NB4 (cell line): ENCODE measurements around the gene RBM38.

Experiments used
- DNase-seq: peaks from one replicate; pipeline ENCODE4 v3.0.0; 2010; ENCODE audit warnings: low read depth
- H3K4me3 ChIP-seq: one replicate; pipeline ENCODE4 v1.5.1; 2011; ENCODE audit warnings: mild to moderate bottlenecking, low read depth, low read length, moderate library complexity
- MYC ChIP-seq: IDR thresholded peaks from 2 replicates; pipeline ENCODE4 v1.6.1; 2011; ENCODE audit warnings: low read depth, low read length
- POLR2A ChIP-seq: IDR thresholded peaks from 2 replicates; pipeline ENCODE4 v1.6.1; 2011; ENCODE audit warnings: mild to moderate bottlenecking; ENCODE audit not compliant: insufficient read length; ENCODE audit errors: extremely low read depth
- TF ChIP-seq, protein P1 (sequence below): IDR thresholded peaks from 2 replicates; pipeline ENCODE4 v1.6.1; 2011; ENCODE audit warnings: low read depth, low read length
- TF ChIP-seq, protein P2 (sequence below): IDR thresholded peaks from one replicate; pipeline ENCODE4 v1.5.1; 2012; ENCODE audit warnings: low read depth, low read length

The RBM38 gene

DNA sequence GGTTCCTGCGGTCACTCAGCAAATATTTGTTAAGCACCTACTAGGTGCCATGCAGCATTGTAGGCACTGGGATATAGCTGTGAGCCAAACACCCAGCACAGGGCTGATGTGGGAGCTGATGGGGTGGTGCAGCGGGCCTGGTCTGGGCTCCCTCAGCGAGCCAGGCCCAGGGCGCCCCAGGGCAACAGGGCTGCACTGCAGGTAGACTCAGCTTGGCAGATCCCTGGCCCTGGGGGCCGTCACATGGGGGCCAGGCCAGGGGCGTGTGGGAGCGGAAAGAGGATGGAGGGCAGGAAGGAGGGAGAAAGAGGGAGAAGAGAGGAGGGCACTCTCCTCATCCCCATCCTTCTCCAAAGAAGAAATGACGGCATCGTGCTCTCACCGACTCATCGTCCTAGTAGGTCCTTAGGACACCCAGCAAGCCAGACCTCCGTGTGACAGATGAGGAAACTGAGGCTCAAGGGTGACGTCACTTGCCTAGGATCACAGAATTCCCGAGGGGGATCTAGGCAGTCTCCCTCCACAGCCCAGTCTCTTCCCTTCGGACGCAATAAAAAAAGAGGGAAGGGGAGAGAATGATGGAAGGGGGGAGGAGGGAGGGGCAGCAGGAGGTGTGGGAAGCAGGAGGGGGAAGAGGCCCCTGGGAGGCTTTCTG is 53.3 kb downstream of the RBM38 start:
- no peak overlapping the region for H3K4me3 ChIP-seq
- TF ChIP-seq, protein P1, sequence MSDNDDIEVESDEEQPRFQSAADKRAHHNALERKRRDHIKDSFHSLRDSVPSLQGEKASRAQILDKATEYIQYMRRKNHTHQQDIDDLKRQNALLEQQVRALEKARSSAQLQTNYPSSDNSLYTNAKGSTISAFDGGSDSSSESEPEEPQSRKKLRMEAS, result no peak
- TF ChIP-seq POLR2A (no peak), MYC (no peak)
- TF ChIP-seq, protein P2, sequence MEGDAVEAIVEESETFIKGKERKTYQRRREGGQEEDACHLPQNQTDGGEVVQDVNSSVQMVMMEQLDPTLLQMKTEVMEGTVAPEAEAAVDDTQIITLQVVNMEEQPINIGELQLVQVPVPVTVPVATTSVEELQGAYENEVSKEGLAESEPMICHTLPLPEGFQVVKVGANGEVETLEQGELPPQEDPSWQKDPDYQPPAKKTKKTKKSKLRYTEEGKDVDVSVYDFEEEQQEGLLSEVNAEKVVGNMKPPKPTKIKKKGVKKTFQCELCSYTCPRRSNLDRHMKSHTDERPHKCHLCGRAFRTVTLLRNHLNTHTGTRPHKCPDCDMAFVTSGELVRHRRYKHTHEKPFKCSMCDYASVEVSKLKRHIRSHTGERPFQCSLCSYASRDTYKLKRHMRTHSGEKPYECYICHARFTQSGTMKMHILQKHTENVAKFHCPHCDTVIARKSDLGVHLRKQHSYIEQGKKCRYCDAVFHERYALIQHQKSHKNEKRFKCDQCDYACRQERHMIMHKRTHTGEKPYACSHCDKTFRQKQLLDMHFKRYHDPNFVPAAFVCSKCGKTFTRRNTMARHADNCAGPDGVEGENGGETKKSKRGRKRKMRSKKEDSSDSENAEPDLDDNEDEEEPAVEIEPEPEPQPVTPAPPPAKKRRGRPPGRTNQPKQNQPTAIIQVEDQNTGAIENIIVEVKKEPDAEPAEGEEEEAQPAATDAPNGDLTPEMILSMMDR, result no peak
- DNase-seq, result no peak

DNA sequence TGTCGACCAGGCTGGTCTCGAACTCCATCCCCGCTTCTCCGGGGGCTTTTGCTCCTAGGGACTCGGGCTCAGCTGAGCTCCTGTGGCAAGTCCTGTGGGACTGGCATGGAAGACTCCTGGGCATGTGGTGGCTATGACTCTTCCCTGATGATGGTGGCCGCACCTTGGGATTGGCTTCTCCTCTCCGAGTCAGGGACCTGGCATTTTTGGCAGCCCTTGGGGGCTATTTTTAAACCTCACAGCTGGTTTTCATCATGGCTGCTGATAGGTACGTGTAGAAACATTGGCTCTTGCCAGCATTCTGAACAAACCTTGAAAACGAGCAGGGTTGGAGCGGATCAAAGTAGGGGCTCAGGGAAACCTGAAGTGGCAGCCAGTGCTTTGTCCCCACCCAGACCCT is 54.1 kb downstream of the RBM38 start:
- TF ChIP-seq MYC (no peak), POLR2A (no peak)
- TF ChIP-seq, protein P2, result no peak
- TF ChIP-seq, protein P1, result no peak
- no peak for DNase-seq
- no peak overlapping the region for H3K4me3 ChIP-seq

DNA sequence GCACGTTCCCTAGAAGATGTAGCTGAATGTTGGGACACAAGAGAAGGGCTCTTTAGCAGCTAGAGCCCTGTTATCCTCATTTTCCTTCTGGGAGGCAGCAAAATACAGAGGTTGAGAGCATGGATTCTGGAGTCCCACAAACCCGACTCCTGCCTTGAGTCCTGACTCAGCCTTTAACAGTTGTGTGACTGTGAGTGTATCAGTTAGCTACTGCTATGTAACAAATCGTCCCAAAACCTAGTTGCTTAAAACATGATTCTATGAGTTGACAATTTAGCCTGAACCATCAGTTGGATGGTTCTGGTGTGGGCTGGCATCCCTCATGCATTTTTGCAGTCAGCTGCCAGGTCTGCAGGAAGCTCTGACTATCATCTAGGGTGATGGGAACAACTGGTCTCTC is 54.6 kb downstream of the RBM38 start:
- no peak overlapping the region for H3K4me3 ChIP-seq
- TF ChIP-seq MYC (no peak), POLR2A (no peak)
- TF ChIP-seq, protein P1, result no peak
- TF ChIP-seq, protein P2, result no peak
- DNase-seq, result no peak

DNA sequence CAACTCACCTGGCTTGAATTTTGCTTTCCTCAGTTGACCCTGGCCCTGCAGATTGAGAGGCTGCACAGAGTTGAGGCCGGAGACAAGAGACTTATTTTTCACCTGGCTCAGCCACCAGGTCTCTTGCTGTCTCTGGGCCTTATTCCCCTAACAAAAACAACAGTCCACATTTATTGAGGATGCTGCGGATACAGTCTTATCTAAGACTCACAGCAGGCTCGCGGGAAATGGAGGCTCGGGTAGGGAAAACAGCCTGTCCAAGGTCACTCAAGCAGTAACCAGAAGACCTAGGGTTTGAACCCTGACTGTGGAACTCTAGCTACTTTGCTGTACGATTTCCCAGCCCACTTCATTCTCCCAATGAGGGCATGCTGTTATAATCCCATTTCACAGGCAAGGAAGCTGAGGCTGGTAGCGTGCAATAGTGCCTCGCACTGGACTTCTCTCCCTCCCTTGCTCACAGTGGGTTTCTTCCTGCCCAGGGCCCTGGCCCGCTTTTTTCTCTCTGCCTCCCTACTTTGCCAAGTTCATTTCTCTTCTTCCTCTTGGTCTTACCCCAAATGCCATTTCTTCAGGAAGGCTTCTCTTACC is 57.7 kb downstream of the RBM38 start:
- TF ChIP-seq MYC (no peak), POLR2A (no peak)
- TF ChIP-seq, protein P2, result no peak
- TF ChIP-seq, protein P1, result no peak
- DNase-seq, result no peak
- H3K4me3 ChIP-seq, result no peak overlapping the region

DNA sequence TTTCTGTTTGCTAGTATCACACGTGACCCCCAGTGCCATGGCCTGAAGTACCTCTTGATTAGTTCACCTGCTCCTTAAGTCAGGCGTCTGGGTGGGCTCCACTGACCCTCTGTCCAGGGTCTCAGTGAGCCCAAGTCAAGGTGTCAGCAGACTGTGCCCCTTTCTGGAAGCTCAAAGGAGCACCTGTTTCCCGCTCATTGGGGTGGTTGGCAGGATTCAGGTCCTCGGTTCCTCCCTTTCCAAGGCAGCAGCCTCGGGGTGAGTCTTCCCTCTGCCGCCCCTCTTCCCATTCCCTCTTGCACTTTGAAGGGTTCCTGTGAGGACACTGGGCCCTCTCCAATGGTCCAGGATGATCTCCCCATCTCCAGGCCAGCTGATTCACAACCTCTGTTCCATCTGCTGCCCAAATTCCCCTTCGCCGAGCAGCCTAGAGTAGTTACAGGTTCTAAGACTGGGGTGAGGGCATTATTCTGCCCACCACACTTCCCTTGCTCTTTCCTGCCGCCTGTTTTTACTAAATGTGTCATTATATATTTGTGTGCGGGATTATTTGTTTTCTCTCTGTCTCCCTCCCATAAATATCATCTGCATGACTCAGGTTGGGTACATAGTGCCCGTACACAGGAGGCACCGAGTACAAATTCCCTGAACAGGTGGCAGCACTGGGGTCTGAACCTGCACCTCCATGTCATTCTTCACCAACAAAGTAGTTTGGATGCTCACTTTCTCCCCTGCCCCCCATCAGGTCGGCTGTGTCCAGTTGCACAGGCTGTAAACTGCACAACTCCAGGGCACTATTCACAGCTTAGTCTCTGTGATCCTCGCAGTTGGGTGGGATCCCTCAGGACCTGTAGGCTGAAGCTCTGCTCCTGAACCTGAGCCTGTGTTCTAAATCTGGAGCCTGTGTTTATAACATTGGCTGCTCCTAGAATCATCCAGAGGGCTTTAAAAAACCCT is 58.5 kb downstream of the RBM38 start:
- DNase-seq, result no peak
- no peak overlapping the region for H3K4me3 ChIP-seq
- TF ChIP-seq POLR2A (no peak), MYC (peak; percentile 12; the same call in 1 of the 2 replicates)
- TF ChIP-seq, protein P2, result no peak
